HG03108 (cell line): Measurements from ENCODE around the gene BICDL2.

ENCODE experiments used
- ATAC-seq: cut with Tn5 transposase; IDR thresholded peaks from one replicate; pipeline ENCODE4 v1.9.1; 2021; ENCODE audit warnings: moderate library complexity; ENCODE audit not compliant: unreplicated experiment

Gene BICDL2

DNA sequence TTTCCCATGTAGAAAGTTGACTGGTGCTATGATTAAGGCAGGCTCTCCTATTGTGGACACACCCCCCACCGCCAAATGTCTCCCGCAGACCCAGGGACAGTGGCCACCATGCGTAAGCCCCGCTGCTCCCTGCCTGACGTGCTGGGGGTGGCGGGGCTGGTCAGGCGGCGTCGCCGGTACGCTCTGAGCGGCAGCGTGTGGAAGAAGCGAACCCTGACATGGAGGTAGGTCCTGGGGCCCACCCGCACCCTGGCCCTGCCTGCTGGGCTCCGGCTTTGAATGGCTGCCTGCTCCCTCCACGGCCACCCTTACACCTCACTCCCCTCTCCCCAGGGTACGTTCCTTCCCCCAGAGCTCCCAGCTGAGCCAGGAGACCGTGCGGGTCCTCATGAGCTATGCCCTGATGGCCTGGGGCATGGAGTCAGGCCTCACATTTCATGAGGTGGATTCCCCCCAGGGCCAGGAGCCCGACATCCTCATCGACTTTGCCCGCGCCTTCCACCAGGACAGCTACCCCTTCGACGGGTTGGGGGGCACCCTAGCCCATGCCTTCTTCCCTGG is 13.3 kb upstream of the BICDL2 start:
- ATAC-seq = no peak

DNA sequence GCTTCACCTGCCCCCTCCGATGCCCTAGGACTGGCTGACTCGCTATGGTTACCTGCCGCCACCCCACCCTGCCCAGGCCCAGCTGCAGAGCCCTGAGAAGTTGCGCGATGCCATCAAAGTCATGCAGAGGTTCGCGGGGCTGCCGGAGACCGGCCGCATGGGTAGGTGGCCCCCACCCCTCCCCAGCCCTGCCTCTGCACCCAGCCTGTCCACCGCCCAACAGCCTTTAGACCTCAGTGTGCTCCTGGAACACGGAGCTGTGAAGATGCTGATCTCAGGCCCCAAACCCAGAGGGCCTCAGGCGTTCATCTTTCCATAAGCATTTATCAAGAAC is 10.6 kb upstream of the BICDL2 start:
- ATAC-seq = no peak

DNA sequence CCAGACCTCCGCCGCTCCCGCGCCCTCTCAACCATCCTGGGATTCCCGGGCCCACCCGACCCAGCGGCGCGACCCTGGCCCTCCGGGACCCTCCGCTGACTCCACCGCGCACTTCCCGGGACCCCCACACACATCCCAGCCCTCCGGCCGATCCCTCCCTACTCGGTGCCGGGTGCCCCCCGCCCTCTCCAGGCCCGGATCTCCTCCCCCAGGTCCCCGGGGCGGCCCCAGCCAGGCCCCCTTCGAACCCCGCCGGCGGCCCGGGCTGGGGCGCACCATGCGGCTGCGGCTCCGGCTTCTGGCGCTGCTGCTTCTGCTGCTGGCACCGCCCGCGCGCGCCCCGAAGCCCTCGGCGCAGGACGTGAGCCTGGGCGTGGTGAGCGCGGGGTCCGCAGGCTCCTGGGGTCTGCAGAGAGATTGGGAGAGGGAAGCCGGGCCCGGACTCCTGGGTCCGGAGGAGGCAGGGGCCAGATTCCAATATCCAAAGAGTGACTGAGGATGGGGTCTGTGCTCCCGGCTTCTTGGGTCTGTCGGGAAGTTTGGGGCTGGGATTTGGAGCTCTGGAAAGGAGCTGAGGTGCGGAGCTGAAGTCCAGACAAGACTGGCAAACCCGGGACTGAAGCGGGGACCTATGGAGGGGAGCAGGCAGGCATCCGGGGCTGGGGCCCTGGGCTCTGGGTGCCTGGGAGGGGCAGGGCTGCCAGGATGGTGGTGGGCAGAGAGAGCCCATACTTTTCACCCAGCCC is 10.1 kb upstream of the BICDL2 start:
- no peak for ATAC-seq

DNA sequence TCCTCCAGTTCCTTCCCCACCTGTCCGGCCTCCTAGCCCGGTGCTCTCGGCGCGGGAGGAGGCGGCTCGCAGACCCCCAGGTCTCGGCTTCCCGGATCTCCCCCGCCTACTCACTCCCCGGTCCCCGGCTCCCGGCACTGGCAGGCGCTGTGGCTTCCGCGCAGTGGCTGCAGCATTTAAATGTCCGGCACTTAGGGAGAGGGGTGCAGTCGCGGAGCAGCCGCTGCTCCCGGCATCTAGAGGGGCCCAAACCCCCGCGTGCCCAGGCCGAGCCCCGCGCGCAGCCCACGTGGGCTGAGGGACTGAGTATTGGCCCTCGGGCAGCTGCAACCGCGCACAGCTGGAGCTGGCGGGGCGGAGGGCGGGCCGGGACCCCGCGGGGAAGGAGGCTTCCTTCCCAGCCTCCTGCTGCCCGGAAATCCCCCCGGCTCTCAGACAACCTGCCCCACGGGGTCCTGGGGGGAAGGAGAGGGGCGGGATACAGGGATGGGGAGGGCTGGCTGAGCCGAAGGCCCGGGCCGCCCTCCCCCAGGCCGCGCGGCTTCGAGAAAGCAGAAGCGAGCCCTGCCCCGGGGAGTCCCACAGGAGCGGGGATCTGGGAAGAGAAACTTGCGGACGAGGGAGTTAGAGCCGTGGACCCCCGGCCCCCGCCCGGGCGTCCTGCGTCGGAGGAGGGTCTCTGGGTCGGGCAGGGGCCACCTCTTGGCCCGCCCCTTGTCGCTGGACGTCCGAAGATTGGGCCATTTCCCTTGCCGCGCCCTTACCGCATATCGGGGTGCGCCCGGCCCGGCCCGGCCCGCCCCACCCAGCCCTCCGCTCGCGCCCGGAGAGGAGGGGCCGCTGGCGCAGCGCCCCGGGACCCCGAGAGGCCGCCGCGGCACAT is 9.3 kb upstream of the BICDL2 start, which contains the start of gene MMP25:
Gene MMP25 (plus strand): TSS at position 804 of the 883 bp plus-strand sequence. CDS start 357 bp downstream, outside the sequence.
- no peak for ATAC-seq

- no peak for ATAC-seq
Observed at GRCh38 chr16:3044708-3045107, 8.0 kb upstream of the BICDL2 start.

DNA sequence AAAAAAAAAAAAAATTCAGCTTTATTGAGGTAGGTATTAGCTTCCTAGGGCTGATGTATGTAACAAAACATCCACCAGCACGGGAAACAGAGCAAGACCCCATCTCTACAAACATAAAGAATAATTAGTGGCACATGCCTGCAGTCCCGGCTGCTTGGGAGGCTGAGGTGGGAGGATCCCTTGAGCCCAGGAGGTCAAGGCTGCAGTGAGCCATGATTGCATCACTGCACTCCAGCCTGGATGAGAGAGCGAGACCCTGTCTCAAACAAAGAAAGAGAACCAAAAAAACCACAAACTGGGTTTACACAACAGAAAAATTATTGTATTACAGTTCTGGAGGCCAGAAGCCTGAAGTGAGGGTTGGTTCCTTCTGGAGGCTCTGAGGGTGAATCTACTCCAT is 5.6 kb upstream of the BICDL2 start:
- ATAC-seq = no peak

DNA sequence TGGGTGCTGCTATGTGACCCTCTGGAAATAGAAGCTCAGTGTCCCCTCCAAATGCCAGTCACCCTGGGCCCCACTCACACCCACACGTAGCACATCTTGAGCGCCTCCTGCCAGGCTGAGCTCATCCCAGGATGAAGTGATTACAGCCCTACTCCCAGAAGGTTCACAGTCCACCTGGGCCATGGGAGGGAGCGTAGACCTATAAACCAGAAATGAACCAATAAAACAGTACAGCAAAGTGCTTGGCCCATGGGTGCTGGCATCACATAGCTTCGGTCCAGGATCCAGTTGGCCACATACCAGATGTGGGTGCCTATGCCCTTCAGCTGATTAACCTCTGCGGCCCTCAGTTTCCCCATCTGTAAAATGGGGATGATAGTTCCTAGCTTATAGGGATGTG is 2.2 kb upstream of the BICDL2 start:
- ATAC-seq = no peak

DNA sequence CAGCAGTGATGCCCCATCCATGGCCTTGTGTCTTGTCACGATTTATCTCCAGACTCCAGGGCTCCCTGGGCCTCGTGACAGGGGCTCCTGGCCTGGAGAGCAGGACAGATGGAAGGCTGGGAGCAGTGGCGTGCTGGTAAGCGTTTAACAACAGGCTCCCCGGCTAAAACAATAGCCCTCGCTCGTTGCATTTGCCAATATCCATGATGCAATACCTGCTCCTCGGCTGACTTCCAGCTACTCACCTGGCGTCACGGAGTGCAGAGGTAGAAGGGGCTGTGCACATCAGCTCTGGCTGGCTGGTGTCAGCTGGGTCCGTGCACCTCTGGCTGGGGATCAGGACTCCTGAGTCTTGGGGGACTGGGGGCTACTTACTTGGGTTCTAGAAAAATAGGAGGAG is 1.5 kb upstream of the BICDL2 start:
- ATAC-seq = no peak

GRCh38 chr16:3035972-3036725 is 595 bp downstream of the BICDL2 start:
- no peak for ATAC-seq

DNA sequence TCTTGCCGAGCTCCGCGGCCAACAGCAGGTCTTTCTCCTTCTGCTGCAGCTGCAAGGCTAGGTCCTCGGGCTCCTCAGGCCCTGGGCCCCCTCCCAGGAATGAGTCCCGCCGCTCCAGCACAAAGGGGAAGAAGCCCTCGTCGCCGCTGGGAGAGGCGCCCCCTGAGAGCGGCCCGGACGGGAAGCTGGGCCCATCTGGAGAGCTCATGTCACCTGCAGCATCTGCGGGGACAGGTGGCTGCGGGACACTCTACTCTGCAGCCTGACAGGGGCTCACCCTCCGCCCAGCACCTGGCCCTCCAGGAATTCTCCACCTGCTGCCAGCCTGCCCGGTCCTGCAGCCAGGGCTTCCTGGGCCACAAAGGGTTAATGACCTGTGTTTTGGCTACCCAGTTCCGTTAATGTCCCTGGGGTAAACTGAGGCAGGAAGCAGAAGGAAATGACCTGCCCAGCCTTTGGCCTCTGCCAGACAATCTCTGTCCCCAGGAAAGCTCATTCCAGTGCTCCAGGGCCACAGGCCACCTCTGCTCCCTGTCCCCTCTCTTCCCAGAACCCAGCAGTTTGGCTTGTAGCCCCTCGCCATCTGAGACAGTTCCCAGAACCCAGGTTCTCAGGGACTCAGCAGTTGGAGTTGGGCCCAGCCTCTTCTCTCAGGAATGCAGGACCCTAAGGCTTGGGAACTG is 1.3 kb downstream of the BICDL2 start:
- ATAC-seq = no peak

GRCh38 chr16:3032624-3033023 is 4.1 kb downstream of the BICDL2 start:
- no peak for ATAC-seq

DNA sequence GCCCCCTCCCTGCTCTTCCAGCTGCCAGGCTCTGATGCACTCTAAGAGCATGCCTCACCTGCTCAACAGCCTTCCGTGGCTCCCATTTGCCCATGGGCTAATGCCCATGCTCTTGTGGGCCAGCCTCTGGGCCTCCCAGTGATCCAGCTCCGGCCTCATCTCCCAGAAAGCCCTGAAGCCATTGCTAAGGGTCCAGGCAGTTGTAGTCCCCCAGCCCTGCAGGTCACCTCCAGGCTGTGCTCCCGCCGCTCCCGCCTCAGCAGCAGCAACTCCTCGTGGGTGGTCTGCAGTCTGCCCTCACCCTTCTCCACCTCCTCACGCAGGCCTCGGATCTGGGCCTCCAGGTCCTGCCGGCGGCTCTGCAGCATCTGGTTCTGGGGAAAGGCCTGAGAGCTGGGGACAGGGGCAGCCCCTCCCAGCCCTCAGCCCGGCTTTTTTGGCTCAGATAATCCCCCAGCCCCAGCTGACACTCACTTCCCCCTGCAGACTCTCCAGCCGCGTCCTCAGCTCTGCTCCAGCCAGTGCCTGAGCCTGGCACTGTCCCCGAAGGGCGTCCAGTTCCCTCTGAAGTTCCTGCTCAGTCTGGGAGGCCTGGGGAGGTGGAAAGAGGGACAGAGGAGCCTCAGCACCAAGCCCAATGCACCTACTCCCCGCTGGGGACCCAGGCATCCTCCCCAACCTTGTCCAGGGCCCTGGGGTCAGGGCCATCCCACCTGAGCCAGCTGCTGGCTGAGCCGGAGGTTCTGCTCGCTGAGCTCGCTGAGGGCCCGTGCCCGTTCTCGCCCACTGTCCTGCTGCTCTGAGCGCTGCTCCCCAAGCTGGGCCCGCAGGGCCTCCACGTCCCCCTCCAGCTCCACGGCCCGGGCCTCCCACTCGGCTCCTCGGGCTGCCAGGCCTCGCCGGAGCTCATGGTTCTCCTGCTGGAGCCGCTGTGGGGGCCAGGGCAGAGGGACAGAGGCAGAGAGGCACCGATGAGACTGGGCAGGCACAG is 6.2 kb downstream of the BICDL2 start:
- ATAC-seq = no peak

GRCh38 chr16:3029491-3030221 is 7.1 kb downstream of the BICDL2 start:
- ATAC-seq = no peak

DNA sequence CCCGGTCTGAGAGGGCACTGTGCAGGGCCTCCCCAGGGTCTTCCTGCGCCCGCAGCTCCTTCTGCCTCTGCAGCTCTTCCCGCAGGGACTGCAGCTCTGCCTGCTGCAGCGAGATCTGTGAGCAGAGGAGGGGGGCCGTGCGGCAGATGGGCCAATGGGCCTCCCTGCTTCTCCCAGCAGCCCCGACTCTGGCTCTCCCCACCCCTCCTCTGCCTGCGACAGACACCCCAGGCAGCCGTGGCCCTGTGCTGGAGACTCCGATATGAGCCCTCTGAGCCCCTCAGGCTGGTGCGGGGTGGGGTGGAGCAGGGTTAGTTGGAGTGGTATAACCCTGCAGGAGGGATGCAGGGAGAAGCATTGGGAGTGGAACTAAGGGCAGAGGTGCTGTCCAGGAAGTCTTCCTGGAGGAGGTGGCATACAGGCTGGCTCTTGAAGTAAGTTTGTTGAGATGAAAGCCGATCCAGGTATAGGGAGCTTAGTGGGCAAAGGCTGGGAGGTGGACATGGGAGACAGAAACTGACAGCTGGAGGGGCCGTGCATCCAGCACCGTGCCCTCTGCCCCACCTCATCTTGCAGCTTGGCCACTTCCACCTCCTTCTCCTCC is 7.9 kb downstream of the BICDL2 start:
- ATAC-seq = no peak

DNA sequence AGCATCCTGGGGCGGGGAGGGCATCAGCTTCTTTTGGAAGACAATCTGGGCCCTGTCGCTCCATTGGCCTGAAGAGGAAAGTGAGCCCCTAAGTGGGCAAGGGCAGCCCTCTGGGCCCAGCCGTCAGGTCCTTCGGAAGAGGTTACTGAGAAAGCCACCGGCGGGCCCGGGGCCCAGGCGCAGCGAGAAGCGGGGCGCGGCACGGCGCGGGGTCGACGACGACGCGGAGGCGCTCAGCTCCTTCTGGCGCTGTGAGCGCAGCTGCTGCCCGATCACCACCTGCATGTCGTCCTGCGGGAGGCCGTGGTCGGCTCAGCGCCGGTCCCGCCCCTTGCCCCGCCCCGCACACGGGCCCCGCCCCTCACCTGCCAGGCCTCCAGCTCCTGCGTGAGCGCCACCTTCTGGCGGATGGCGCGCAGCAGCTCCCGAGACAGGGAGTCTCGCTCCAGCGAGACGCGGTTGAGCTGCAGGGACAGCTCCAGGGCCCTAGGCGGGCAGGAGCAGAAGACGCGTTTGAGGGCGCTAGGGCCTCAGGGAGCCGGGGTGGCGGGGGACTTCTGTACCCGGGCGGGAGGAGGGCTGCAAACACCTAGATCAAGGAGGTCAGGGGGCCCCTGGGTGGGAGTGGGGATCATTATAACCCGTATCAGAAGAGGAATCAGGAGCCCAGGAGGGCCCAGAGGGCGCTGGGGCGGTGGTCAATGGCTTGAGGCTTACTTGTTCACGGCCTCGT is 8.6 kb downstream of the BICDL2 start:
- peak; percentile 31 for ATAC-seq

DNA sequence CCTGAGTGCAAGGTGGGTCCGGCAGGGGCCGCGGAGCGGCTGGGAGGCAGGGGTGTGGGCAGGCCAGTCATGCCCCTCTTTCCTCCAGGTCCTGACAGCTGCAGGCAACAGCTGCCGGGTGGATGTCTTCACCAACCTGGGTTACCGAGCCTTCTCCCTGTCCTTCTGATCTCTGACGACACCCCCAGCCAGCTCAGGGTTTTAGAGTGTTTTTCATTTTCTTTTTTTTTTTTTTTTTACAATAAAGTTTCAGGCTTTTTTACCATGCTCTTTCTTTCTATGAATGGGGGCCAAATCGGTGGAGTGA is 9.3 kb downstream of the BICDL2 start:
- no peak for ATAC-seq

- no peak for ATAC-seq
Observed at GRCh38 chr16:3026609-3027488, 9.9 kb downstream of the BICDL2 start.
